ENCODE data around the gene BCAS3. TPM values are rescaled to one million over a fixed set of nuclear protein-coding genes. Genes with fewer than 3 reads are reported as not detected.
"Not testable (repeated sequence)": the region's sequence is repeated elsewhere in the genome, so short reads cannot be mapped to it uniquely, and the experiment has no call there.

Gene BCAS3
- total RNA-seq, 1 donor from 2014 or later: 64.9 TPM

- DNase-seq (ENCODE audit: low spot score in 2 of 2, unreplicated experiment in 2 of 2): no peak
- Mint-ChIP-seq H3K4me3 (no peak overlapping the region), H3K4me1 (no peaks in the 10 kb centered on the region), H3K36me3 (peaks cover 23% of the 10 kb centered on the region), H3K27ac (no peak overlapping the region), H3K27me3 (ENCODE audit: low read depth) (no peaks in the 10 kb centered on the region), H3K9me3 (peaks cover 26% of the 10 kb centered on the region)
- no peak for TF ChIP-seq CTCF (IDR thresholded peaks at IDR 0.05; ENCODE audit: unreplicated experiment)
These were observed 79.8 kb downstream of the BCAS3 start for GRCh38 chr17:60757437-60757836.

- DNase-seq (ENCODE audit: low spot score in 2 of 2, unreplicated experiment in 2 of 2): no peak
- Mint-ChIP-seq H3K27ac (no peak overlapping the region), H3K4me1 (no peaks in the 10 kb centered on the region), H3K27me3 (ENCODE audit: low read depth) (no peaks in the 10 kb centered on the region), H3K36me3 (peaks cover 34% of the 10 kb centered on the region), H3K4me3 (no peak overlapping the region), H3K9me3 (peaks cover 40% of the 10 kb centered on the region)
- no peak for TF ChIP-seq CTCF (IDR thresholded peaks at IDR 0.05; ENCODE audit: unreplicated experiment)
These were observed 82.1 kb downstream of the BCAS3 start for GRCh38 chr17:60759756-60760155.

- not testable (repeated sequence) for DNase-seq (ENCODE audit: low spot score in 2 of 2, unreplicated experiment in 2 of 2); H3K4me1 Mint-ChIP-seq
- H3K9me3 Mint-ChIP-seq: peaks cover 49% of the 10 kb centered on the region
These were observed 83.7 kb downstream of the BCAS3 start for GRCh38 chr17:60761301-60761700.

GRCh38 chr17:60766778-60767190 is 89.1 kb downstream of the BCAS3 start:
- Mint-ChIP-seq H3K4me3 (no peak overlapping the region), H3K36me3 (peaks cover 27% of the 10 kb centered on the region), H3K27ac (no peak overlapping the region), H3K4me1 (no peaks in the 10 kb centered on the region), H3K27me3 (ENCODE audit: low read depth) (no peaks in the 10 kb centered on the region), H3K9me3 (peaks cover 28% of the 10 kb centered on the region)
- no peak for TF ChIP-seq CTCF (IDR thresholded peaks at IDR 0.05; ENCODE audit: unreplicated experiment)
- DNase-seq (ENCODE audit: low spot score in 2 of 2, unreplicated experiment in 2 of 2): no peak

More at GRCh38 chr17:60761301-60761700, 83.7 kb downstream of the BCAS3 start:
- not testable (repeated sequence) for H3K4me3 Mint-ChIP-seq; H3K27ac Mint-ChIP-seq; H3K27me3 Mint-ChIP-seq (ENCODE audit: low read depth)
- H3K36me3 Mint-ChIP-seq: peaks cover 43% of the 10 kb centered on the region

- Mint-ChIP-seq H3K27ac (no peak overlapping the region), H3K36me3 (peaks cover 18% of the 10 kb centered on the region), H3K4me3 (no peak overlapping the region), H3K4me1 (no peaks in the 10 kb centered on the region), H3K9me3 (peaks cover 19% of the 10 kb centered on the region), H3K27me3 (ENCODE audit: low read depth) (no peaks in the 10 kb centered on the region)
- TF ChIP-seq CTCF (IDR thresholded peaks at IDR 0.05; ENCODE audit: unreplicated experiment): no peak
- no peak for DNase-seq (ENCODE audit: low spot score in 2 of 2, unreplicated experiment in 2 of 2)
These were observed 90.2 kb downstream of the BCAS3 start for GRCh38 chr17:60767744-60768308.

GRCh38 chr17:60769327-60769726 is 91.7 kb downstream of the BCAS3 start:
- Mint-ChIP-seq H3K27me3 (ENCODE audit: low read depth) (no peaks in the 10 kb centered on the region), H3K36me3 (peaks cover 11% of the 10 kb centered on the region), H3K27ac (no peak overlapping the region), H3K4me3 (no peak overlapping the region), H3K4me1 (no peaks in the 10 kb centered on the region), H3K9me3 (peaks cover 11% of the 10 kb centered on the region)
- TF ChIP-seq CTCF (IDR thresholded peaks at IDR 0.05; ENCODE audit: unreplicated experiment): no peak
- no peak for DNase-seq (ENCODE audit: low spot score in 2 of 2, unreplicated experiment in 2 of 2)
